Endothelial cell of umbilical vein (primary cell): Measurements from ENCODE around the gene ERBIN. TPM values are rescaled to one million over a fixed set of nuclear protein-coding genes. Genes with fewer than 3 reads are reported as not detected.

Experiments used
- BruUV-seq: library from RNA; stranded (reverse); fragments of 400-500 nt; replicated peaks from 2 replicates; lab custom pipeline; 2021; lab: Mats Ljungman, UMichigan
- CTCF ChIA-PET: fragments of 300-600, 350-600 bp; sonication (Branson Sonifier 250); formaldehyde crosslinking; loops from one replicate; lab custom pipeline; 2021; ENCODE audit warnings: antibody characterized with exemption, inconsistent platforms; lab: Charles Lee
- POLR2A ChIA-PET: fragments of 300-600, 350-600 bp; sonication (Branson Sonifier 250); formaldehyde crosslinking; loops from one replicate; lab custom pipeline; 2021; ENCODE audit warnings: antibody characterized with exemption, inconsistent platforms; lab: Charles Lee
- DNase-seq: peaks from one replicate; pipeline ENCODE4 v3.0.0-alpha.2; 2011; ENCODE audit warnings: low read depth, low spot score
- FAIRE-seq: peaks from 2 replicates; lab custom pipeline; 2011; peaks lifted over from hg19 to GRCh38; lab: Jason Lieb, UNC
- H2AFZ ChIP-seq: 2 replicates; pipeline ENCODE4 v1.6.0; 2012; ENCODE audit warnings: low read depth, low read length, control low read depth, inconsistent platforms
- H3K27ac ChIP-seq: 2 replicates; pipeline ENCODE4 v1.5.1; 2011; ENCODE audit warnings: low read depth, mild to moderate bottlenecking, control low read depth, low read length, moderate library complexity; ENCODE audit not compliant: insufficient read depth
- H3K27me3 ChIP-seq, 2 experiments: 2 replicates each; pipeline versions ENCODE4 v1.6.0 to v1.6.1; 2011; ENCODE audit warnings: low read length in 2 of 2, mixed read lengths in 1 of 2; ENCODE audit not compliant: control insufficient read depth in 2 of 2, insufficient read depth in 2 of 2
- H3K36me3 ChIP-seq, 2 experiments: 2 replicates in 1 of 2; 3 replicates in 1 of 2; pipeline ENCODE4 v1.5.1; 2011; ENCODE audit warnings: low read length in 2 of 2, mild to moderate bottlenecking in 1 of 2, moderate library complexity in 1 of 2; ENCODE audit not compliant: control insufficient read depth in 2 of 2, insufficient read depth in 2 of 2; ENCODE audit errors: extremely low read depth in 1 of 2
- H3K4me1 ChIP-seq: 3 replicates; pipeline ENCODE4 v1.5.1; 2011; ENCODE audit warnings: mild to moderate bottlenecking, low read length; ENCODE audit not compliant: control insufficient read depth, insufficient read depth; ENCODE audit errors: extremely low read depth
- H3K4me2 ChIP-seq: 2 replicates; pipeline ENCODE4 v1.6.1; 2011; ENCODE audit warnings: low read length, control low read depth, mixed read lengths; ENCODE audit not compliant: insufficient read depth
- H3K4me3 ChIP-seq, 3 experiments: fragments of 200-600 bp in 1 of 3; sonication (generic), shearing (Covaris generic) in 1 of 3; replicated peaks in 1 of 3; 2 replicates each; pipeline ENCODE4 v1.5.1; 2011 to 2016; ENCODE audit warnings: control low read depth in 3 of 3, low read length in 3 of 3, mild to moderate bottlenecking in 2 of 3, inconsistent platforms in 1 of 3, low read depth in 1 of 3, moderate library complexity in 1 of 3; ENCODE audit not compliant: insufficient read depth in 1 of 3
- H3K79me2 ChIP-seq: 2 replicates; pipeline ENCODE4 v1.6.0; 2012; ENCODE audit warnings: low read length, inconsistent platforms; ENCODE audit not compliant: control insufficient read depth, insufficient read depth
- H3K9ac ChIP-seq: replicated peaks from 2 replicates; pipeline ENCODE3; 2011; ENCODE audit warnings: low read length, control low read depth; ENCODE audit not compliant: insufficient read depth; ENCODE audit errors: extremely low read depth
- H3K9me1 ChIP-seq: replicated peaks from 3 replicates; pipeline ENCODE4 v1.6.0; 2011; ENCODE audit warnings: mild to moderate bottlenecking, low read length; ENCODE audit not compliant: control insufficient read depth, insufficient read depth; ENCODE audit errors: extremely low read depth
- H3K9me3 ChIP-seq: replicated peaks from 2 replicates; pipeline ENCODE4 v1.5.1; 2012; ENCODE audit warnings: low read length, inconsistent platforms; ENCODE audit not compliant: control insufficient read depth, insufficient read depth
- H4K20me1 ChIP-seq: replicated peaks from 2 replicates; pipeline ENCODE3; 2011; ENCODE audit warnings: mild to moderate bottlenecking, low read length; ENCODE audit not compliant: control insufficient read depth, insufficient read depth; ENCODE audit errors: extremely low read depth
- CTCF ChIP-seq, 2 donors: IDR thresholded peaks; 1 replicate in 1 of 2; 2 replicates in 1 of 2; pipeline ENCODE4 v1.5.1; 2011; ENCODE audit warnings: low read length in 2 of 2, mild to moderate bottlenecking in 2 of 2, moderate library complexity in 2 of 2, control low read depth in 1 of 2, inconsistent platforms in 1 of 2, low read depth in 1 of 2; ENCODE audit not compliant: insufficient read depth in 1 of 2; ENCODE audit errors: extremely low read depth in 1 of 2
- EZH2 ChIP-seq: IDR thresholded peaks from 2 replicates; pipeline ENCODE4 v1.6.1; 2012; ENCODE audit warnings: borderline replicate concordance, low read depth, mild to moderate bottlenecking, moderate library complexity, low read length, inconsistent platforms; ENCODE audit not compliant: severe bottlenecking
- FOS ChIP-seq: IDR thresholded peaks from 2 replicates; pipeline ENCODE4 v1.6.1; 2011; ENCODE audit warnings: mild to moderate bottlenecking, low read length, moderate library complexity, borderline replicate concordance; ENCODE audit not compliant: insufficient read depth
- GATA2 ChIP-seq: IDR thresholded peaks from 2 replicates; pipeline ENCODE4 v1.7.0; 2011; ENCODE audit warnings: low read depth, mild to moderate bottlenecking, moderate library complexity, mixed read lengths, low read length; ENCODE audit not compliant: insufficient read length, insufficient read depth
- JUN ChIP-seq: IDR thresholded peaks from 2 replicates; pipeline ENCODE4 v1.6.1; 2011; ENCODE audit warnings: borderline replicate concordance, low read depth; ENCODE audit not compliant: insufficient read length, insufficient read depth
- MAX ChIP-seq: IDR thresholded peaks from 2 replicates; pipeline ENCODE4 v1.6.1; 2011; ENCODE audit not compliant: insufficient read depth, insufficient read length
- MYC ChIP-seq: IDR thresholded peaks from one replicate; pipeline ENCODE4 v1.6.1; 2011; ENCODE audit warnings: mild to moderate bottlenecking, low read depth, low read length
- POLR2A ChIP-seq: IDR thresholded peaks from 2 replicates; pipeline ENCODE4 v1.6.1; 2012; ENCODE audit warnings: low read depth, mild to moderate bottlenecking, control low read depth, low read length
- POLR2AphosphoS5 ChIP-seq: IDR thresholded peaks from 2 replicates; pipeline ENCODE4 v1.6.1; 2012; ENCODE audit warnings: low read depth, mild to moderate bottlenecking, control low read depth, low read length, moderate library complexity; ENCODE audit not compliant: insufficient read depth
- dilution Hi-C: fragments of 300-500 bp; cut with MboI; formaldehyde crosslinking; loops from one replicate; pipeline ENCODE4 v1.15.0; 2019; ENCODE audit warnings: low sequenced_read_pairs; ENCODE audit not compliant: extremely low pct_ligation_motif_present
- intact Hi-C: fragments of 100-400 bp; cut with micrococcal nuclease; formaldehyde crosslinking; loops from one replicate; pipeline ENCODE4 v1.10.0; 2022
- polyA plus RNA-seq, 4 experiments: library from polyadenylated mRNA; depleted of rRNA in 3 of 4; stranded (reverse) in 3 of 4; unstranded in 1 of 4; fragments of >200 nt; gene quantifications; 2 replicates each; pipeline versions ENCODE4 v1.2.1 to v1.2.3, GENCODE V29; 2011 to 2012; ENCODE audit warnings: missing spikeins in 1 of 4
- total RNA-seq: library from RNA; stranded (reverse); gene quantifications from 2 replicates; pipeline ENCODE4 v1.2.3, GENCODE V29; 2021

The ERBIN gene
- total and polyA plus RNA-seq, 2 donors (not counting 3 experiments of a cell fraction or from before 2014, with no cell fraction given), result 8.1 to 55.6 TPM

GRCh38 chr5:65932676-65933075 is 6.3 kb downstream of the ERBIN start:
- no TSS peak for BruUV-seq
- Histone ChIP-seq H3K4me3 (no peak overlapping the region), H3K4me1 (peaks cover 16% of the 10 kb centered on the region), H3K27ac (no peak overlapping the region), H3K9ac (no peak overlapping the region), H3K36me3 (no peaks in the 10 kb centered on the region), H3K9me1 (no peaks in the 10 kb centered on the region), H4K20me1 (peaks cover 16% of the 10 kb centered on the region), H3K4me2 (no peak overlapping the region), H3K27me3 (no peaks in the 10 kb centered on the region), H3K9me3 (no peaks in the 10 kb centered on the region), H3K79me2 (peaks cover 99% of the 10 kb centered on the region), H2AFZ (no peak overlapping the region)
- FAIRE-seq (no peak), DNase-seq (no peak)
- dilution Hi-C loops (no loop called here), intact Hi-C loops (no loop called here)
- CTCF ChIA-PET, result interaction anchor here (1.5 kb wide), 1 partner anchor 107 kb away, joined by 3 read pairs; no protein-coding TSS in a partner anchor
- POLR2A ChIA-PET, result no interaction called here
- TF ChIP-seq EZH2 (no peak), FOS (no peak), POLR2A (no peak), MAX (no peak), GATA2 (no peak), MYC (no peak), CTCF (IDR thresholded peaks at IDR 0.05; ENCODE audit: extremely low read depth in 1 of 2, insufficient read depth in 1 of 2, low read depth in 1 of 2, low read length in 2 of 2) (no peak), POLR2AphosphoS5 (no peak), JUN (no peak)
